Esophagus (tissue), 2 donors: ENCODE results near the gene ACADVL. TPM values are rescaled to one million over a fixed set of nuclear protein-coding genes. Genes with fewer than 3 reads are reported as not detected.

Source experiments
- H3K27ac ChIP-seq, 2 donors: one replicate each; pipeline ENCODE4 v1.5.1; 2013; ENCODE audit warnings: low read depth in 2 of 2, mild to moderate bottlenecking in 2 of 2, inconsistent platforms in 1 of 2, low read length in 1 of 2, moderate library complexity in 1 of 2
- H3K27me3 ChIP-seq, 2 donors: one replicate each; pipeline ENCODE4 v1.6.1; 2013; ENCODE audit warnings: low read length in 2 of 2, control low read depth in 1 of 2, mild to moderate bottlenecking in 1 of 2; ENCODE audit not compliant: insufficient read depth in 2 of 2, control insufficient read depth in 1 of 2
- H3K36me3 ChIP-seq, 2 donors: one replicate each; pipeline ENCODE4 v1.6.1; 2013; ENCODE audit warnings: low read length in 1 of 2; ENCODE audit not compliant: control insufficient read depth in 2 of 2, insufficient read depth in 2 of 2
- H3K4me1 ChIP-seq, 2 donors: one replicate each; pipeline ENCODE4 v1.6.1; 2013; ENCODE audit warnings: low read length in 1 of 2; ENCODE audit not compliant: control insufficient read depth in 2 of 2, insufficient read depth in 2 of 2
- H3K4me3 ChIP-seq, 2 donors: one replicate each; pipeline ENCODE4 v1.5.1; 2013; ENCODE audit warnings: low read length in 2 of 2, mild to moderate bottlenecking in 2 of 2, low read depth in 1 of 2, moderate library complexity in 1 of 2
- H3K9me3 ChIP-seq, 2 donors: one replicate each; pipeline ENCODE4 v1.6.1; 2013; ENCODE audit warnings: mild to moderate bottlenecking in 2 of 2, low read depth in 1 of 2, low read length in 1 of 2, moderate library complexity in 1 of 2; ENCODE audit not compliant: control insufficient read depth in 2 of 2, insufficient read depth in 1 of 2
- WGBS, 2 donors: extraction: QIAGEN DNeasy Blood & Tissue Kit; methylation state at CpG; one replicate each; pipeline ENCODE4 v1.1.7; 2013; 5-methylcytosine and 5-hydroxymethylcytosine counted together
- polyA plus RNA-seq, 2 donors: library from polyadenylated mRNA; stranded (reverse); fragments of 200-250 nt; gene quantifications; one replicate each; pipeline ENCODE4 v1.2.3, GENCODE V29; 2013
- donor health status: healthy with polysubstance abuse.
- donor health status: Bipolar disorder and iron deficiency.

The ACADVL gene
- polyA plus RNA-seq, 2 donors, result 484 to 979 TPM

DNA sequence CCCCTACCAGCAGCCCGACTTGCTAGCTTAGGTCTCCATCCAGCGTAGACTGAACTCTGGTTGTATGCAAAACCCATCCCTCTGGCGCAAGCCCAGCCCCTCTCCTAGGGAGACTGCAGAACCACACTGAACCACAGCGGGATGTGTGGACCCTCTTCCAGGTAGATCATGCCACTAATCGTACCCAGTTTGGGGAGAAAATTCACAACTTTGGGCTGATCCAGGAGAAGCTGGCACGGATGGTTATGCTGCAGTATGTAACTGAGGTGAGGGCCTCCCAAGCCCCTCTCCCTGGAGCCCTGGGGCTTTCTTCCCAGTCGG is 3.2 kb downstream of the ACADVL start:
- H3K4me1 ChIP-seq, result peaks cover 13 to 14% of the 10 kb centered on the region in 2 donors
- H3K27ac ChIP-seq, result peak overlapping the region in 1 of 2 donors; percentile 26
- peaks cover 23 to 54% of the 10 kb centered on the region in 2 donors for H3K36me3 ChIP-seq
- H3K27me3 ChIP-seq, result no peaks in the 10 kb centered on the region
- H3K9me3 ChIP-seq, result no peaks in the 10 kb centered on the region
- WGBS, 2 donors, result 73 to 74% methylated on average over 7 of the region's 7 CpGs
- no peak overlapping the region for H3K4me3 ChIP-seq

DNA sequence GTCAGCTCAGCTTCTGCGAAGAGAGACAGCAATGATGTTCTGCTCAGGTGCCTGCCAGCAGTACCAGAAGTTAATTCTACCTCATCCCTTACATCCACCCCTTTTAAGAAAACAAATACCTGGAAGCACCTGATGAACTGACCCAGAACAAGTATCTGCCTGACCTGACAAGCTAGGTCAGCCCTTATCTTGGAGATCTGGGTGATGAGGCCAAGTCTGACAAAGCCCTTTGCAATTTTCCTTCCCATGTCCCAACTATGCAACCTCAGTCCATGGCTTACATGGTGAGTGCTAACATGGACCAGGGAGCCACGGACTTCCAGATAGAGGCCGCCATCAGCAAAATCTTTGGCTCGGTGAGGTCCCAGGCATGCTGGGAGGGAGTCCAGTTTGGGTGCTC is 3.6 kb downstream of the ACADVL start:
- H3K4me3 ChIP-seq, result no peak overlapping the region
- H3K36me3 ChIP-seq, result peaks cover 23 to 54% of the 10 kb centered on the region in 2 donors
- H3K27ac ChIP-seq, result peak overlapping the region in 1 of 2 donors; percentile 26
- H3K27me3 ChIP-seq, result no peaks in the 10 kb centered on the region
- H3K9me3 ChIP-seq, result no peaks in the 10 kb centered on the region
- peaks cover 10 to 15% of the 10 kb centered on the region in 2 donors for H3K4me1 ChIP-seq
- WGBS, 2 donors, result 76 to 82% methylated on average over 4 of the region's 4 CpGs

DNA sequence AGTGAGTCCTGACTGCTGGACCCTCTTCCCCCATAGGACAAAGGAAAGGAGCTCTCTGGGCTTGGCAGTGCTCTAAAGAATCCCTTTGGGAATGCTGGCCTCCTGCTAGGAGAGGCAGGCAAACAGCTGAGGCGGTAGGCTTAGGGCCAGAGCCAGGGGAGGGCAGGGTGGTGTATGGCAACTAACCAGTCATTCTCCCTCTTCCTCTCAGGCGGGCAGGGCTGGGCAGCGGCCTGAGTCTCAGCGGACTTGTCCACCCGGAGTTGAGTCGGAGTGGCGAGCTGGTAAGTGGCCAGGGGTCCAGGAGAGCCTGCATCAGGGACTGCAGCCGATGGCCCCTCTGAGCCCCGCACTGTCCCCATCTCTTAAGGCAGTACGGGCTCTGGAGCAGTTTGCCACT is 4.4 kb downstream of the ACADVL start:
- H3K36me3 ChIP-seq, result peaks cover 23 to 58% of the 10 kb centered on the region in 2 donors
- 77 to 85% methylated on average over 9 to 10 of the region's 10 CpGs for WGBS, 2 donors
- no peaks in the 10 kb centered on the region for H3K27me3 ChIP-seq
- no peaks in the 10 kb centered on the region for H3K9me3 ChIP-seq
- no peak overlapping the region for H3K4me3 ChIP-seq
- peaks cover 13 to 15% of the 10 kb centered on the region in 2 donors for H3K4me1 ChIP-seq
- peak overlapping the region in 1 of 2 donors; percentile 40 for H3K27ac ChIP-seq

DNA sequence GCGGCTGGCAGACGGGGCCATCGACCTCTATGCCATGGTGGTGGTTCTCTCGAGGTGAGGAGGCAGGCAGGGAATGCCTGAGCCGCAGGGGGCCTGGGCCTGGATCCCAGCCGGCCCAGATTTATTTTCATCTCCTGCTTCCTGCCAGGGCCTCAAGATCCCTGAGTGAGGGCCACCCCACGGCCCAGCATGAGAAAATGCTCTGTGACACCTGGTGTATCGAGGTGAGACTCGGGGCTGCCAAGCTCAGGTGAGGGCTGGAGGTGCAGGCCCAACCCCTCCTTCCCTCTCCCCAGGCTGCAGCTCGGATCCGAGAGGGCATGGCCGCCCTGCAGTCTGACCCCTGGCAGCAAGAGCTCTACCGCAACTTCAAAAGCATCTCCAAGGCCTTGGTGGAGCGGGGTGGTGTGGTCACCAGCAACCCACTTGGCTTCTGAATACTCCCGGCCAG is 4.9 kb downstream of the ACADVL start:
- Histone ChIP-seq H3K4me3 (no peak overlapping the region), H3K27me3 (no peaks in the 10 kb centered on the region), H3K36me3 (peaks cover 23 to 64% of the 10 kb centered on the region in 2 donors), H3K4me1 (peaks cover 15 to 16% of the 10 kb centered on the region in 2 donors), H3K27ac (peak overlapping the region; percentile 29 to 72), H3K9me3 (no peaks in the 10 kb centered on the region)
- WGBS, 2 donors, result 64 to 69% methylated on average over 15 of the region's 15 CpGs

DNA sequence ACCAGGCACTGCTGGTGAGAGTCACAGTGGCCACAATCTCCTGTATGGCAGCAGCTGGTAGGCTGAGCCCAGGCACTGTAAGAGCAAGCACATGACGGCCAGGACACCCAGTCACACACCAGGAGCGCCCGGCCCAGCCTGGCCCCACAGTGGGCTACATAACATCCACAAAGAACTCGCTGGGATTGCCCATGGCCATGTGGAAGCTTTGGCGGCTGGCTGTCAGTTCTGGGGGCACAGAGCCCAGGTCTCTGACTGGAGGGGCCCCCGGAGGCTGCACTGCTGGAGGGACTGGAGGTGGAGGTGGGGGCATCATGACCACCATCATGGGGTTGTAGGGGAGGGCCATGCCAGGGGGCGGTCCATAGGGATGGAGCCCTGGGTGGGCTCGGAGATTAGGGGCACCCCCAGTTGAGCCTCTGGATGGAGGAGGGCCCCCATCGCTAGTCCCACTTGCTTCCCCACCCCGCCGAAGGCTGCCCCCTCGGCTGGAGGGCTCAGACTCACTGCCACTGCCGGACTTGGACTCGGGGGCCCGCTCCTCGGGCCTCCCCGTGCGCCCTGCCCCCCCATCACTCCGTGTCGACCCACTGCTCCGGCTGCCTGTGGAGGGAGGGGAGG is 6.1 kb downstream of the ACADVL start:
- H3K4me1 ChIP-seq, result peaks cover 16 to 18% of the 10 kb centered on the region in 2 donors
- peaks cover 25 to 70% of the 10 kb centered on the region in 2 donors for H3K36me3 ChIP-seq
- WGBS, 2 donors, result 71 to 80% methylated on average over 21 of the region's 21 CpGs
- H3K4me3 ChIP-seq, result no peak overlapping the region
- peak overlapping the region; percentile 12 to 27 for H3K27ac ChIP-seq
- no peaks in the 10 kb centered on the region for H3K27me3 ChIP-seq
- H3K9me3 ChIP-seq, result no peaks in the 10 kb centered on the region

DNA sequence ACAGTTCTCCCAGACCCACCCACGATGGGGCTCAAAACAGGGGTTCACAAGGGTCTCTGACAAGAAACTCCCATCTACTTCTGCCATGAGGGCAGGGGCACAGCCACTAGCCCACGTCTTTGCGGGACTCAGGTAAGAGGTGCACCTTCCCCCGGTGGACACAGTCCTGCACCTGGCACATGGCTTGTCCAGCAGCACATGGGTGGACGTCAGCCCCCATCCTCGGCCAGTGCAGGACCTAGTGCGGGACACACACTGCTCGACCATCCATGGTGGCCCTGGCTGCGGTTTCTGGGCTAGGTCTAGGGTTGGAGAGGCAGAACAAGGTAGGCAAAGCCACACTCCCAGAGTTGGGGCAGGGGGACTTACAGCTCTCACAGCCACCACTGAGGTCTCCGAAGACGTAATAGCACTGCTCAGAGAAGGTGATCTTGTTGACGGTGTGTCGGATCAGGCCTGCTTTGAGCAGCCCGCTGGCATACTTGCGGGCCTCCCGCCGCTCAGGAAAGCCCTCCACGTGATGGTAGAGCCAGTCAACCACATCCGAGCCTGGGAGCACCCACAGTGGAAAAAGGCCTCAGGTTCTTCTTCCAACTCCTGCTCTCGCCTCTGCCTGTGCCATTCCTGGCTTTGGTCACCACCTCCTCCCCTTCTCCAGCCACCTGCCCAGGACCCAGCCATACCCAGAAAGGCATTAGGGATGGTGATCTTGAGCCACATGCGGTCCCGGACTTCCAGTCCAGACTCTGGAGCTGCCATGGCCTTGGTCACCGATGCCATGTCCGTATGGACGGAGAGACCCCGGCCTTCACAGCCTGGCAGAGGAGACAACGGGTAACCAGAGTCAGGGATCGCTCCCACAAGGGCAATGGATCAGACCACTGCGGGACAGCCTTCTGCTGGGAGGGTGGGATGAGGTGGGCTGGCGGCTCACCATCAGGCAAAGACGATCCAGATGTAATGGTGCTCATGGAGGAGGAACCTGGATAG is 7.3 kb downstream of the ACADVL start:
- Histone ChIP-seq H3K4me1 (peaks cover 8 to 10% of the 10 kb centered on the region in 2 donors), H3K36me3 (peaks cover 25 to 62% of the 10 kb centered on the region in 2 donors), H3K9me3 (no peaks in the 10 kb centered on the region), H3K4me3 (no peak overlapping the region), H3K27ac (peak overlapping the region in 1 of 2 donors; percentile 90), H3K27me3 (no peaks in the 10 kb centered on the region)
- 92 to 94% methylated on average over 31 of the region's 31 CpGs for WGBS, 2 donors

DNA sequence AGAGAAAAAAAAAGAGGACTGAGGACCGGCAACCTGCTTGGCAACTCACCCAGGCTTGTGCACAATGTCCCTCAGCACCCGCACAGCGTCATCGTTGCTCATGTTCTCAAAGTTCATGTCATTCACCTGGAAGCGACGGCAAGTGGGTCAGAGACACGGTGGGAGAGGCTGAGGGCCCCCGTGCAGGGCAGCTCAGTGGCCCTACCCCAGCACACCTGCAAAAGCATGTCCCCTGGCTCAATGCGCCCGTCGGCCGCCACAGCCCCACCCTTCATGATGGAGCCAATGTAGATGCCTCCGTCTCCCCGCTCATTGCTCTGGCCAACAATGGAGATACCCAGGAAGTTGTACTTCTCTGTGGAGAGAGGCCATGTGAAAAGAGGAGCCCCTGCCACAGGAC is 9.2 kb downstream of the ACADVL start:
- WGBS, 2 donors, result 80 to 87% methylated on average over 14 of the region's 14 CpGs
- H3K27ac ChIP-seq, result peak overlapping the region; percentile 75 to 90
- peaks cover 13 to 44% of the 10 kb centered on the region in 2 donors for H3K36me3 ChIP-seq

DNA sequence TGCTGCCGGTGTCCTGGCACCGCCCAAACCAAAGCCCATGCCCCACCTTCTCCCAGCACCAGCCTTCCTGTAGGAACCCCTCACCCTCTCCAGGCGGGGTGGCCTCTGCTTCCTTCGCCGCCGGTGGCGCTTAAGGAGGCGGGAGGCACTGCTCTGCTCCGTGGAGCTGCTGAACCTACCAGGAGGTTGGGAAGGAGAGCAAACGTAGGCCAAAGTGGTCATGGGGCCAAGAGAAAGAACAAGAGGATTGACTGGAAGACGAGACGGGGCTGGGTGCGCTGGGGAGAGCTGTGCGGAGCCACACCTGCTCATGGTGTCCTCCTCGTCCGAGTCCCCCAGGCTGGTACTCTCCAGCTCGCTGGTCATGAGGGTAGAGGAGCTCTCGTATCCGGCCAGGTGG is 9.8 kb downstream of the ACADVL start:
- no peaks in the 10 kb centered on the region for H3K27me3 ChIP-seq
- WGBS, 2 donors, result 94 to 96% methylated on average over 19 of the region's 19 CpGs
- peak overlapping the region; percentile 75 to 90 for H3K27ac ChIP-seq
- peaks cover 8 to 10% of the 10 kb centered on the region in 2 donors for H3K4me1 ChIP-seq
- peaks cover 9 to 40% of the 10 kb centered on the region in 2 donors for H3K36me3 ChIP-seq
- no peak overlapping the region for H3K4me3 ChIP-seq
- no peaks in the 10 kb centered on the region for H3K9me3 ChIP-seq

More for the DNA sequence above, 9.2 kb downstream of the ACADVL start:
- Histone ChIP-seq H3K9me3 (no peaks in the 10 kb centered on the region), H3K4me3 (no peak overlapping the region), H3K4me1 (peaks cover 8 to 10% of the 10 kb centered on the region in 2 donors), H3K27me3 (no peaks in the 10 kb centered on the region)

DNA sequence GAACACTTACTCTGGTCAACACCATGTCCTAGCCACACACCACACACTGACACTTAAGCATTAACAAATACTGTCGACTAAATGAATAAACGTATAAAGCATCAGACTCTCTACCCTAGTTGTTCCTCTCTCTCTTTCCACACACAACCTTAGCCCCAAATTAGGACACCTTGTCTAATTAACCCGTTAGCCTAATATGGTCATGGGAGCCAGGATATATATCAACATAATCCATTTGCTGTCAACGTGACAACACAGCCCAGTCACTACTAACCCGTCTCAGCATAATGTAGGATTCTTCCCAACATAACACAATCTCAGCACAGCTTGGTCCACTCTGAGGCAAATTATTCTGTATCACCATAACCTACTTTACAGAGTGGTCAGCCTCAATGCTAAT is 12.4 kb downstream of the ACADVL start:
- no peak overlapping the region for H3K4me3 ChIP-seq
- no peak overlapping the region for H3K27ac ChIP-seq
- no peaks in the 10 kb centered on the region for H3K27me3 ChIP-seq
- 62 to 75% methylated on average over 5 of the region's 5 CpGs for WGBS, 2 donors
- H3K36me3 ChIP-seq, result peaks cover 2 to 30% of the 10 kb centered on the region in 2 donors
- H3K9me3 ChIP-seq, result no peaks in the 10 kb centered on the region
- peaks cover 10 to 15% of the 10 kb centered on the region in 2 donors for H3K4me1 ChIP-seq
